ENCODE measurements around the gene SLC6A2. TPM values are rescaled to one million over a fixed set of nuclear protein-coding genes. Genes with fewer than 3 reads are reported as not detected.

The SLC6A2 gene
- total RNA-seq, 1 donor from 2014 or later = not detected

- DNase-seq = no peak
Measured at GRCh38 chr16:55647798-55648197, 8.0 kb upstream of the SLC6A2 start.

- no peak for DNase-seq
Measured at GRCh38 chr16:55651841-55652824, 3.7 kb upstream of the SLC6A2 start.

DNA sequence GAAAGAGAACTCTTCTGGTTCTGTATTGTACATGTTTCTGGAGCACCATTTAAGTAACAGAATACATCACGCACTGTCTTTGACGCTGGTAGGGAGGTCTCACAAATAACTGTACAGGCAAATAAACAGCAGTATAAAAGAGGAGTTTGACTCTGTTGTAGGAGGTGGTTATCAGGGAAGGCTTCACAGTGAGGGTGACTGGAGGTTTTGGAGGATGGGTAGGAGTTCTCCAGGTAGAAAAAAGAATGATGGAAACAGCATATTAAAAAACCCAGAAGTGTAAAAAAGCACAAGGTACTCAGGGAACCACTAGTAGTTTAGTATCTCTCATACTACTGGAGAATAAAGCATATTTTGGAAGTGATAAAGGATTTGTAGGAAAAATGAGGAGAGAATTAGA lies 2.7 kb upstream of the SLC6A2 start:
- DNase-seq = no peak

GRCh38 chr16:55655381-55655896 lies 349 bp upstream of the SLC6A2 start:
- no peak for DNase-seq

DNA sequence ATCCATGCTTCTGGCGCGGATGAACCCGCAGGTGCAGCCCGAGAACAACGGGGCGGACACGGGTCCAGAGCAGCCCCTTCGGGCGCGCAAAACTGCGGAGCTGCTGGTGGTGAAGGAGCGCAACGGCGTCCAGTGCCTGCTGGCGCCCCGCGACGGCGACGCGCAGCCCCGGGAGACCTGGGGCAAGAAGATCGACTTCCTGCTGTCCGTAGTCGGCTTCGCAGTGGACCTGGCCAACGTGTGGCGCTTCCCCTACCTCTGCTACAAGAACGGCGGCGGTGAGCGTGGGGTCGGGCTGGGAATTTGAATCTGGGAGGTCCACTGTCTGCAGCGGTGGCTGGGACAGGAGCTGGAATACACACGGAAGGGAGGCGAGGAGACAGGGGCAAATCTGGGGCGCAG lies 904 bp downstream of the SLC6A2 start:
- no peak for DNase-seq

DNA sequence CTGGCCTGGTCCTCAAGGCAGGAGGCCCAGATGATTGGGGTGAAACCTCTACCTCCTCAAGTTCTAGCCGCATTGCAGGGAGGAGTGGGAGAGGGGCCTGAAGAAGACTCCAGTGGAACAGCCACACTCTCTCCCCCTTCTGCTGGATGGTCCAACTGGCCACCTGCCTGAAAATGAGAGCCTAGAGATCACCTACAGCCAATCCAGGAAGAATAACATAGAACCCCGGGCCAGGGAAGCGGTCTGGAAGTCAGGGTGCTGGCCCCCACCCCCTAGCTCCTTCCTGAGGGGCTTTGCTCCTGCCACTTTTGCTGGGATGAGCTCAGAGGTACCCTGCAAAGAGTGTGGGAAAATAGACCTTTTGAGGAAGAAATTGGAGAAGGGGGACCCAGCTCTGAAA lies 1.8 kb downstream of the SLC6A2 start:
- no peak for DNase-seq

DNA sequence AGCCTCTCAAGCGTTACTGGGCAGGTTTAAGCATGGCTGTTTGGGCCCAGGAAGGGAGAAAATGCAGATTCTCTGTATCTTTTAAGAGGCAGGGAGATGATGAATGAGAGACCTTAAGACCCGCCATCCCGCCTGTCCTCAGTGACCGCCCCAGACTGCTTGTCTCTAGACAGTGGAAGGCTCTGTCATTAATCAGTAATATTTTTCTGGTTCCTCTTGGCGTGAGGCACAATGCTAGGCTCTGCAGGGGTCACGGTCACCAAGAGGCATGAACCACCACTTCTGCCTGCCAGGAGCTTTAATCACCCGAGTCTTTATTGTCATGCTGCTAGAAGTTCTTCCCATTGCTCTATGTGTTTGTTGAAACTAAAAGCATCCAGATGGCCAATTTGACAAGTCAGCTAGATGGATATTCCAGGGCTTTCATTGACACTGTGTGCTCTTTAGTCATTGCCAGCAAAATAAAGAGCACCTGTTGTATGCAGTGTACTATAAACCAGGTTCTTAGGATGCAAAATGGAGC lies 3.2 kb downstream of the SLC6A2 start:
- no peak for DNase-seq

GRCh38 chr16:55660026-55660425 lies 4.2 kb downstream of the SLC6A2 start:
- no peak for DNase-seq

DNA sequence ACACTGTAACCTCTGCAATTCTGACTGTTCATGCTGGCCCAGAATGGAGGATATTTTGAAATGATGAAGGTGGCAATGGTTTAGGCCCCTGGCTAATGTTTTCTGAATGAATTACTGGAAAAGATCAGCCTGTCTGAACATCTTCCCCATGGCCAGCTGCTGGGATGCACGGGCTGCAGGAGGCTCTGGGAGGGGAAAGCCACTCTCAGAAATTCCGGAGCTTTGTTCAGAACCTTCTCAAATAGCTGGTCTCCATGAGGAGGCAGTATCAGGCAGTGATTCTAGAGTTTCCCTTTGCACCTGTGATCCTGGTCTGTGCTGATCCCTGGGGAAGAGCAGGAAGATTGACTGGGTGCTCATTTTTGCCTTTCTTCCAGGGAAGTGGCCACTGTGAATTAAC lies 5.0 kb downstream of the SLC6A2 start:
- no peak for DNase-seq

DNA sequence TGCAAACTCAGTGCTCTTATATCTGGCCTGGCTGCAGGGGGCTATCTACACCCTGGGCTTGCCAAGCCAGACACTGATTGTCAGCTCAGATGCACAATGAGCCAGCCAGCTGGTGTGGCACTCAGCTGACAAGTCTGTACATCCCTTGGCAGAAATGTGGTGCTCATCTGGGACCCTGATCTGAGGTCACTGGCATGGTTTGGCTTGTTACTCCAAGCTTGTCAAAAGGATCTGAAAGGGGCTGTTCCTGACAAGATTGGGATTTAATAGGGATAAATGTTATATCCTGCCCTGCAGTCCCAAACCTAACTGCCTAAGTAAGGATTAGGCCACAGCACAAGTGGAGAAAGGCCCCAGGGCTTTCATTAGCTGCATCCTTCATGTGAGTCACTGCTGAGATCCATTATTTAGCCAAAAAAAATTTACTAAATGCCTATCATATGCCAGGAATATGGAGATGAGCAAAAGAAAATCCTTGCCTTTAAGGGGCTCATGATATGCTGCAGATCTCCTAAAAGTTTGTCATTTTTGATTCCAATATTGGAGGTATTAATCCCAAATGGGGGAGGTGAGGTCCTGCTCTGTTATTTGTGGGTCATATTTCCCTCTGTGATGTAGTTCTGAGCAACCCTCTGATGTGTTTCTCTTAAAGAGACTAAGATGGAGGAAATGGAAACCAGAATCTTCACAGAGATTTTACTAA lies 6.3 kb downstream of the SLC6A2 start:
- no peak for DNase-seq

- no peak for DNase-seq
Measured at GRCh38 chr16:55662644-55663031, 6.8 kb downstream of the SLC6A2 start.

DNA sequence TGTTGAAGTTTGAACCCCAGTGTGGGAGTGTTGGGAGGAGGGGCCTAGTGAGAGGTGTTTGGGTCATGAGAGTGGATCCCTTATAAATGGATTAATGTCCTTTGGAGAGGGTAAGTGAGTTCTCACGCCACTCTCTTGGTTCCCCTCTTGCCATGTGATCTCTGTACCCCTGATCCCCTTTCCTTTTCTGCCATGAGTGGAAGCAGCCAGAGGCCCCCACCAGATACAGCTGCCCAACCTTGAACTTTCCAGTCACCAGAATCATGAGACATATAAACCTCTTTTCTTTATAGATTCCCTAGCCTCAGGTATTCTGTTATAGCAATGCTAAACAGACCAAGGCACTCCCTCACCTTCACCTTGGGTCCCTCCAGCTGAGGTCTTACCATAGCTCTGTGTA lies 7.4 kb downstream of the SLC6A2 start:
- DNase-seq = no peak

DNA sequence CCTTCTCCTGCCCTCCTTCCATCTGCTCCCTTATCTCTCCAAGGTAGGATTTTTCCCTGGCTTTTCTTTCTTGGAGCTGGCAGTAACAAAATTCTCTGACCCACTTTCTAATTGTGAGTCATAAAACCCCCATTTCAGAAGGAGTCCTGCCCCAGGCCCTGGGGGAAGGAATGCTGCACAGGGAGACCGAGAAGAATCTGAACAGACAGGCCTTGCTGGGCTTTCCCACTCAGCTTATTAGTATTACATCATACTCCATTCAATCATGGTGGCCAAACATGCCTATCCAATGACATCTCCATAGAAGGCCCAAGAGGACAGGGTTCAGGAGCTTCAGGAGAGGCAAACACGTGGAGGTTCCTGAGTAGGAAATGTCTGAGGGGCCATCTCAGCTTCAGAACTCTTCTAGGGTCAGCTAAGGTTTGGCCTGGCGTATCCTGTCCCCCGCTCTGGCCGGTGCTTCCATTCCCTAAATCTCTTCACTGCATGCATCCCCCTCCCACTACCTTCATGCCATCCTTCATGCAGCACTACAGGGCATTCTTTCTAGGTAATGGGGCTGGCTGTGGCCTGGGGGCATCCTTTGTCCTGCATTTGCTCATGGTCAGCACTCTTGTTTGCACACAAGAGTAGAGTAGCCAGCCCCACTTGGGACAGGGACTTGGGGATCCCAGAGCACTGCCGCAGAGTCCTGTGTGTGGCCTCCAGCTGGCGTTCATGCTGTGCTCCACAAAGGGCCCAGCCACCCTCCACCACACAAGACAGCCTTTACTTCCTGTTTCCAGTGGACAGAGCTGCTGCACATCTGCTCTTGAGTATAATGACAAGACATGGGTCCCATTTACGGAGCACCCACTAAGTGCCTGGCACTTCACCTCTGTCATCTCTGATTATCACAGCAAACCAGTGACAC lies 8.2 kb downstream of the SLC6A2 start:
- no peak for DNase-seq

- no peak for DNase-seq
Measured at GRCh38 chr16:55664786-55665407, 9.1 kb downstream of the SLC6A2 start.

GRCh38 chr16:55665511-55665910 lies 9.7 kb downstream of the SLC6A2 start:
- DNase-seq = no peak

- no peak for DNase-seq
Measured at GRCh38 chr16:55666012-55666411, 10.2 kb downstream of the SLC6A2 start.

- no peak for DNase-seq
Measured at GRCh38 chr16:55667753-55668152, 12.0 kb downstream of the SLC6A2 start.

GRCh38 chr16:55668340-55669281 lies 12.8 kb downstream of the SLC6A2 start:
- no peak for DNase-seq

DNA sequence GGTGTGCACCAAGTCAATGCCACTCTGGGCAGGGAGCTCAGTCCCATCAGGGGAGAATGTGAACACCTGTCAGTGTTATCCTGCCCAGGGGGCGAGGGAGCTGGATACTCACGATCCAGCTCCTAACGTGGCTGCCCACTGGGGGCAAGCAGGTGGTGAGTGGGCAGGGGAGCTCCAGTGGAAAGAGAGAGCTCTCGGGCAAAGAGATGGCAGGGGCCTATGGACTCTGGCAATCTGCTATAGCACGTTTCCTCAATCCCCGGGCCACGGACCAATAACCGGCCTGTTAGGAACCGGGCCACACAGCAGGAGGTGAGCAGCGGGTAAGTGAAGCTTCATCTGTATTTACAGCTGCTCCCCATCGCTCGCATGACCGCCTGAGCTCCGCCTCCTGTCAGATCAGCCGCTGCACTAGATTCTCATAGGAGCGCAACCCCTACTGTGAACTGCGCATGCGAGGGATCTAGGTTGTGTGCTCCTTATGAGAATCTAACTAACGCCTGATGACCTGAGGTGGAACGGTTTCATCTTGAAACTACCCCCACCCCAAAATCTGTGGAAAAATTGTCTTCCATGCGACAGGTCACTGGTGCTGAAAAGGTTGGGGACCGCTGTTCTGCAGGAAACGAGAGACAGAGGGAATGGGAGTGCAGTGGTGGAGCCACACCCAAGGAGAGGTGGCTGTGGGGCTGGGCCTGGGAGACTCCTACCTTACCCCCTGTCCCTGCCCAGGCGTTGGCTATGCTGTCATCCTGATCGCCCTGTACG lies 15.6 kb downstream of the SLC6A2 start:
- DNase-seq = no peak

- no peak for DNase-seq
Measured at GRCh38 chr16:55671974-55672280, 16.1 kb downstream of the SLC6A2 start.
